SK-N-MC (cell line): ENCODE results near the gene TAX1BP3.

Source experiments
- DNase-seq: peaks from one replicate; pipeline ENCODE4 v3.0.0-alpha.2; 2011; ENCODE audit warnings: low read depth, low spot score
- H3K27ac ChIP-seq: fragments of 200-600 bp; sonication (generic); 2 replicates; pipeline ENCODE4 v1.5.1; 2016; ENCODE audit warnings: mixed run types
- H3K36me3 ChIP-seq: fragments of 200-600 bp; sonication (generic); 2 replicates; pipeline ENCODE4 v1.6.1; 2017; ENCODE audit warnings: antibody characterized with exemption, low read length, mixed read lengths; ENCODE audit not compliant: insufficient read depth
- H3K4me3 ChIP-seq: fragments of 200-600 bp; sonication (generic); 2 replicates; pipeline ENCODE4 v1.5.1; 2016
- H3K9ac ChIP-seq: fragments of 200-600 bp; sonication (generic); 2 replicates; pipeline ENCODE4 v1.8.0; 2017; ENCODE audit warnings: mixed run types, mixed read lengths; ENCODE audit not compliant: insufficient read length
- H3K9me3 ChIP-seq: fragments of 200-600 bp; sonication (generic); 2 replicates; pipeline ENCODE4 v1.6.1; 2017; ENCODE audit warnings: low read depth, mild to moderate bottlenecking, antibody characterized with exemption, low read length, moderate library complexity, mixed read lengths
- EZH2 ChIP-seq: fragments of 200-600 bp; sonication (generic); IDR thresholded peaks from one replicate; pipeline ENCODE4 v1.6.1; 2017; ENCODE audit warnings: antibody characterized with exemption
- FOXP2 ChIP-seq: optimal IDR thresholded peaks from 2 replicates; pipeline ENCODE3; 2011; ENCODE audit warnings: mild to moderate bottlenecking, moderate library complexity; ENCODE audit not compliant: insufficient read depth; ENCODE audit errors: extremely low read length, control extremely low read depth
- POLR2AphosphoS5 ChIP-seq: IDR thresholded peaks from 2 replicates; pipeline ENCODE4 v1.6.1; 2012; ENCODE audit warnings: mild to moderate bottlenecking, low read depth, low read length, borderline replicate concordance

TAX1BP3 gene

DNA sequence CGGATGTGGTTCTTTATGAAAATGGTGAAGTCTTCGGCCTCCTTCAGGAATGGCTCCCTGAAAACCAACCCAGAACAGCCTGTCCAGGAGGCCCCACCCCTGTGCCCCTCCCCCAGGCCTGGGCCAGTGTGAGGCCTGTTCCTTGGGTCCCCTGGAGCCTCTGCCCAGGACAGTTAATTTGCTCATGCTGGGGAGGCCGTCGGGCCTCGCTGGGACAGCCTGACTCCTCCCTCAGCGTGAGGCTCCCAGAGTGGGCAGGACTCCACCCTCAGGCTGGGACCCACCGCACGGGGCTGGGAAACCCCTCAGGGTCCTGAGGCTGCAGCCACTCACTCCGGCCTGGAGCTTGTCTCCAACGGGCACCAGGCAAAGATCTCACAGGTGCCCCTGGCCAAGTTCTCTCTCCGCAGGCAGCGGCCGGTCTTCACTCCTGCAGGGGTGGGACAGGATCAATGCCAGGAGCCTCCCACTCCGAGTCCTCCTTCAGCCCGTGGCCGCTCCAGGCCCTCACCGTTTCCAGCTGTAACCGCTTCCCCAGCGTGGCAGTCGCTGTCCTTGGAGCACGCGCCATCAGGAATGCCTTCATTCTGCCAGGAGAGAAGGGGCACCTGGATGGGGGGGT, 21.8 kb upstream of the TAX1BP3 start:
- no peaks in the 10 kb centered on the region for H3K36me3 ChIP-seq
- H3K4me3 ChIP-seq: no peak overlapping the region
- H3K9ac ChIP-seq: no peak overlapping the region
- H3K27ac ChIP-seq: no peak overlapping the region
- no peaks in the 10 kb centered on the region for H3K9me3 ChIP-seq
- DNase-seq: no peak
- TF ChIP-seq POLR2AphosphoS5 (no peak), EZH2 (no peak), FOXP2 (no peak)

GRCh38 chr17:3689262-3690093, 21.1 kb upstream of the TAX1BP3 start:
- no peak for TF ChIP-seq FOXP2
- TF ChIP-seq EZH2: no peak
- TF ChIP-seq POLR2AphosphoS5: no peak
- Histone ChIP-seq H3K4me3 (no peak overlapping the region), H3K9ac (no peak overlapping the region), H3K36me3 (no peaks in the 10 kb centered on the region), H3K9me3 (no peaks in the 10 kb centered on the region), H3K27ac (no peak overlapping the region)
- no peak for DNase-seq

DNA sequence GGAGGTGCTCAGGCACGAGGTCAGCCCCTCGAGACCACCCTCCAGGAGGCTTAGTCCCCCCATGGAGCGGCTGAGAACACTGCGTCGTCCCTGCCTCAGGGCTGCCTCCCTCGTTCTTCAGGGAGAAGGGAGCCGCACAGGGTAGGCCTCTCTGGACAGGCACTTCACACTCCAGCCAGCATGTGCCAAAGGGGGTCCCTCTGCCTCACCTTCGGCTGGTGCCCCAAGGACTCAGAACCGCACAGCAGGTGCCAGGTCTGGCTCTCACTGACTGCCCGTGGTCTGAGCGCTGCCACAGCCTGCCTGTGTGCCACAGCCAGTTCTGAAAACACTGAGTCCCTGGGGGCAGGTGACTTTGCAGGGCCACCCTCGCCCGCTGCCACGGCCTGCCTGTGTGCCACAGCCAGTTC, 20.5 kb upstream of the TAX1BP3 start:
- no peak overlapping the region for H3K27ac ChIP-seq
- no peak for DNase-seq
- no peaks in the 10 kb centered on the region for H3K9me3 ChIP-seq
- H3K4me3 ChIP-seq: no peak overlapping the region
- no peak overlapping the region for H3K9ac ChIP-seq
- no peaks in the 10 kb centered on the region for H3K36me3 ChIP-seq
- TF ChIP-seq POLR2AphosphoS5 (no peak), EZH2 (no peak), FOXP2 (no peak)

- no peak for TF ChIP-seq EZH2
- TF ChIP-seq FOXP2: no peak
- TF ChIP-seq POLR2AphosphoS5: no peak
- Histone ChIP-seq H3K27ac (peak overlapping the region; percentile 78), H3K4me3 (peak overlapping the region; percentile 65), H3K36me3 (no peaks in the 10 kb centered on the region), H3K9ac (peak overlapping the region; percentile 57), H3K9me3 (no peaks in the 10 kb centered on the region)
- no peak for DNase-seq
These were observed 19.7 kb upstream of the TAX1BP3 start for GRCh38 chr17:3688027-3688553.

DNA sequence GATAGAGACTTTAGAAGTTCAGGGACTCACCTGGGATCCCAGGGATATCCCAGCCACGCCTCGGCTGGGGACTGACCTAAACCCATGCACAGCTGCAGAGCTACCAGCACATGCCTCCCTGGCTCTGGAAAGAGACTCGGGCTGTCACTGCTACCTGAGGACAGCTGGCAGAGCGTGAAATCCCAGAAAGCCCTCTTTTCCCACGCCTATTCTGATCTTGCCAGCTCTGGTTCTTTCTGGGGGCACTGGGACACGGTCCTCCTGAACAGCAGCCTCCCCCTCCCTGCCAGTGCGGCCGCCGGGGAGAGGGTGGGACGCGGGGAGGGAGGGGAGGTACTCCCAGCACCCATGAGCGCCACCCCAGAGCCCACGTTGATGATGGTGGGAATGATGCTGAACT, 16.8 kb upstream of the TAX1BP3 start:
- Histone ChIP-seq H3K4me3 (no peak overlapping the region), H3K27ac (peak overlapping the region; percentile 57), H3K9ac (no peak overlapping the region), H3K9me3 (no peaks in the 10 kb centered on the region), H3K36me3 (no peaks in the 10 kb centered on the region)
- TF ChIP-seq EZH2 (no peak), POLR2AphosphoS5 (no peak), FOXP2 (no peak)
- DNase-seq: no peak

DNA sequence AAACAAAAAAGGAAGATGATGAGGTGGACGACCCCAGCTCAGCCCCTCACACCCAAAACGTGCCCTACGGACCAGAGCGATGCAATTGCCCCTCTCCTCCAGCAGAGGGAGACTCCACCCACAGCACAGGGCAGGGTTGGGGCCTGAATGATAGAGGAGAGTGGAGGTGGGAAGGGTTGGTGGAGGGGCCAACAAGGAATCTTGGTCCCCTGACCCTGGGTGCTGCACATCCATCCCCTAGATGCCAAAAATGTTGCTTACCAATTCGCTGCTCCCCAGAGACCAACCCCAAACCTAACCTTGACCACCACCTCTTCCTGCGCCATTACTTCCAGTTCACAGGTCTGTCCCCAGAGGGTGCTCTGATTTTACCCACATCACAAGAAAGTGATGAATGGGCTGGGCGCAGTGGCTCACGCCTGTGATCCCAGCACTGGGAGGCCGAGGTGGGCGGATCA, 14.7 kb upstream of the TAX1BP3 start:
- Histone ChIP-seq H3K9me3 (no peaks in the 10 kb centered on the region), H3K27ac (no peak overlapping the region), H3K36me3 (no peaks in the 10 kb centered on the region), H3K4me3 (no peak overlapping the region), H3K9ac (no peak overlapping the region)
- TF ChIP-seq POLR2AphosphoS5 (no peak), EZH2 (no peak), FOXP2 (no peak)
- no peak for DNase-seq

- TF ChIP-seq EZH2 (no peak), POLR2AphosphoS5 (no peak), FOXP2 (no peak)
- Histone ChIP-seq H3K9me3 (no peaks in the 10 kb centered on the region), H3K27ac (no peak overlapping the region), H3K9ac (no peak overlapping the region), H3K4me3 (no peak overlapping the region), H3K36me3 (no peaks in the 10 kb centered on the region)
- DNase-seq: no peak
These were observed 13.7 kb upstream of the TAX1BP3 start for GRCh38 chr17:3682033-3682432.

DNA sequence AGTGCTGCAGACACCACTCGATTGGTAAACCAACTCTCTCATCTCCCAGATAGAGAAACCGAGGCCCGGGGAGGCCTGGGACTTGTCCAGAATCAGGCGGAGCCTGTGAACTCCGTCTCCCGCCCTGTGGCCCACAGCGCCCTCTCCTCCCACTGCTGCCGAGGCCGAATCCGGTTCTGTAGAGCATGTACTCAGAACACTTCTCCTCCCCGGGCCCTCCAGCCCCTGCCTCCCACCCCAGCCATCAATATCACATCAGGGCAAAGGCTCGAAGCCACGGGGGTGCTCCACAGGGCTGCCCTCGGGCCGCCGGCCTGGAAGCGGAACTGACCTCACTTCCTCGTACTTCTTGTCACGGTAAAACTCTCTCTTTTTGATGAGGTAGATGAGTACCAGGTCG, 13.2 kb upstream of the TAX1BP3 start:
- Histone ChIP-seq H3K9ac (no peak overlapping the region), H3K27ac (no peak overlapping the region), H3K9me3 (no peaks in the 10 kb centered on the region), H3K4me3 (no peak overlapping the region), H3K36me3 (no peaks in the 10 kb centered on the region)
- TF ChIP-seq POLR2AphosphoS5 (no peak), FOXP2 (no peak), EZH2 (no peak)
- no peak for DNase-seq
